SU-DHL-6 (cell line): ENCODE measurements around the gene NET1.

Experiments used
- H2AFZ ChIP-seq: fragments of 200-600 bp; sonication (generic); 2 replicates; pipeline ENCODE4 v1.6.1; 2014; ENCODE audit warnings: low read depth, mild to moderate bottlenecking, moderate library complexity, mixed read lengths, antibody characterized with exemption, low read length; ENCODE audit not compliant: severe bottlenecking
- H3F3A ChIP-seq: fragments of 200-600 bp; shearing (Covaris generic); 2 replicates; pipeline ENCODE4 v1.6.0; 2016; ENCODE audit warnings: antibody characterized with exemption, mild to moderate bottlenecking; ENCODE audit not compliant: insufficient read depth
- H3K27ac ChIP-seq: fragments of 200-600 bp; sonication (generic); 2 replicates; pipeline ENCODE4 v1.5.1; 2016; ENCODE audit warnings: low read depth, mild to moderate bottlenecking, low read length, moderate library complexity, mixed read lengths
- H3K27me3 ChIP-seq: fragments of 200-600 bp; sonication (generic), shearing (Covaris generic); 2 replicates; pipeline ENCODE4 v1.6.0; 2014; ENCODE audit warnings: mild to moderate bottlenecking, low read length
- H3K36me3 ChIP-seq: fragments of 200-600 bp; sonication (generic); 2 replicates; pipeline ENCODE4 v1.6.1; 2014; ENCODE audit warnings: mild to moderate bottlenecking, low read length, mixed read lengths
- H3K4me2 ChIP-seq: fragments of 300-600, 200-600 bp; shearing (Covaris generic), sonication (generic); 2 replicates; pipeline ENCODE4 v1.6.0; 2014; ENCODE audit warnings: low read length, low read depth, mild to moderate bottlenecking; ENCODE audit not compliant: poor library complexity, severe bottlenecking
- H3K4me3 ChIP-seq: fragments of 200-600 bp; sonication (generic); 2 replicates; pipeline ENCODE4 v1.5.1; 2014; ENCODE audit warnings: antibody characterized with exemption, low read length, mild to moderate bottlenecking, mixed read lengths; ENCODE audit not compliant: insufficient read depth, poor library complexity, severe bottlenecking
- H3K79me2 ChIP-seq: fragments of 200-600 bp; sonication (generic); 2 replicates; pipeline ENCODE4 v1.6.1; 2014; ENCODE audit warnings: mild to moderate bottlenecking, low read length, moderate library complexity; ENCODE audit not compliant: insufficient read depth
- H3K9ac ChIP-seq: fragments of 200-600 bp; sonication (generic); 2 replicates; pipeline ENCODE4 v1.7.0; 2014; ENCODE audit warnings: mild to moderate bottlenecking, low read length
- H3K9me2 ChIP-seq: fragments of 200-600 bp; sonication (generic); replicated peaks from 2 replicates; pipeline ENCODE4 v1.6.1; 2014; ENCODE audit warnings: low read length; ENCODE audit not compliant: insufficient read depth
- H3K9me3 ChIP-seq: fragments of 200-600 bp; sonication (generic); 2 replicates; pipeline ENCODE4 v1.6.1; 2014; ENCODE audit warnings: low read length, mixed read lengths; ENCODE audit not compliant: insufficient read depth
- H4K20me1 ChIP-seq: fragments of 200-600 bp; sonication (generic); 2 replicates; pipeline ENCODE4 v1.6.1; 2014; ENCODE audit warnings: low read depth, mild to moderate bottlenecking, antibody characterized with exemption, low read length, moderate library complexity, mixed read lengths
- EZH2phosphoT487 ChIP-seq: fragments of 200-600 bp; sonication (generic), shearing (Covaris generic); conservative IDR thresholded peaks from 2 replicates; pipeline ENCODE4 v1.6.1; 2018; ENCODE audit warnings: mild to moderate bottlenecking, antibody characterized with exemption, low read length, moderate library complexity, mixed read lengths
- TF ChIP-seq, protein P1 (sequence below): fragments of 200-600 bp; sonication (generic); IDR thresholded peaks from one replicate; pipeline ENCODE4 v1.5.1; 2017; ENCODE audit warnings: antibody characterized with exemption, mild to moderate bottlenecking, low read length, moderate library complexity; ENCODE audit not compliant: insufficient read depth, poor library complexity, severe bottlenecking

NET1 gene

GRCh38 chr10:5419466-5420094, 7.2 kb downstream of the NET1 start:
- Histone ChIP-seq H3K27me3 (no peaks in the 10 kb centered on the region), H3K36me3 (peaks cover 10% of the 10 kb centered on the region; the same call in 1 of the 2 replicates), H3K9ac (no peak overlapping the region), H3K27ac (no peak overlapping the region), H3F3A (peaks cover 5% of the 10 kb centered on the region; the same call in 1 of the 2 replicates), H3K9me2 (no peaks in the 10 kb centered on the region), H3K79me2 (peaks cover 97% of the 10 kb centered on the region), H3K4me2 (no peak overlapping the region), H3K9me3 (peaks cover 8% of the 10 kb centered on the region; the same call in 1 of the 2 replicates), H2AFZ (no peak overlapping the region), H3K4me3 (no peak overlapping the region), H4K20me1 (peaks cover 3% of the 10 kb centered on the region)
- TF ChIP-seq, protein P1, sequence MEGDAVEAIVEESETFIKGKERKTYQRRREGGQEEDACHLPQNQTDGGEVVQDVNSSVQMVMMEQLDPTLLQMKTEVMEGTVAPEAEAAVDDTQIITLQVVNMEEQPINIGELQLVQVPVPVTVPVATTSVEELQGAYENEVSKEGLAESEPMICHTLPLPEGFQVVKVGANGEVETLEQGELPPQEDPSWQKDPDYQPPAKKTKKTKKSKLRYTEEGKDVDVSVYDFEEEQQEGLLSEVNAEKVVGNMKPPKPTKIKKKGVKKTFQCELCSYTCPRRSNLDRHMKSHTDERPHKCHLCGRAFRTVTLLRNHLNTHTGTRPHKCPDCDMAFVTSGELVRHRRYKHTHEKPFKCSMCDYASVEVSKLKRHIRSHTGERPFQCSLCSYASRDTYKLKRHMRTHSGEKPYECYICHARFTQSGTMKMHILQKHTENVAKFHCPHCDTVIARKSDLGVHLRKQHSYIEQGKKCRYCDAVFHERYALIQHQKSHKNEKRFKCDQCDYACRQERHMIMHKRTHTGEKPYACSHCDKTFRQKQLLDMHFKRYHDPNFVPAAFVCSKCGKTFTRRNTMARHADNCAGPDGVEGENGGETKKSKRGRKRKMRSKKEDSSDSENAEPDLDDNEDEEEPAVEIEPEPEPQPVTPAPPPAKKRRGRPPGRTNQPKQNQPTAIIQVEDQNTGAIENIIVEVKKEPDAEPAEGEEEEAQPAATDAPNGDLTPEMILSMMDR: no peak
- TF ChIP-seq EZH2phosphoT487: no peak

- Histone ChIP-seq H3K27me3 (no peaks in the 10 kb centered on the region), H3K4me2 (no peak overlapping the region), H2AFZ (no peak overlapping the region), H3K9me3 (peaks cover 4% of the 10 kb centered on the region; the same call in 1 of the 2 replicates), H3K36me3 (peaks cover 2% of the 10 kb centered on the region; the same call in 1 of the 2 replicates), H3K9ac (no peak overlapping the region), H3K9me2 (no peaks in the 10 kb centered on the region), H4K20me1 (peaks cover 3% of the 10 kb centered on the region), H3K27ac (no peak overlapping the region), H3K79me2 (peaks cover 80% of the 10 kb centered on the region), H3K4me3 (no peak overlapping the region), H3F3A (0 out of 2 replicates have a peak, but pooled peaks cover 5% of the 10 kb centered on the region)
- TF ChIP-seq, protein P1: no peak
Measured at GRCh38 chr10:5423771-5424170, 11.4 kb downstream of the NET1 start.

- Histone ChIP-seq H3K9ac (no peak overlapping the region), H3F3A (0 out of 2 replicates have a peak, but pooled peaks cover 5% of the 10 kb centered on the region), H3K27me3 (no peaks in the 10 kb centered on the region), H3K9me3 (no peaks in the 10 kb centered on the region), H3K9me2 (no peaks in the 10 kb centered on the region), H3K79me2 (peaks cover 71% of the 10 kb centered on the region), H3K4me2 (no peak overlapping the region), H2AFZ (no peak overlapping the region), H3K27ac (no peak overlapping the region), H4K20me1 (peaks cover 3% of the 10 kb centered on the region), H3K36me3 (peaks cover 3% of the 10 kb centered on the region; the same call in 1 of the 2 replicates), H3K4me3 (no peak overlapping the region)
- TF ChIP-seq, protein P1: no peak
- TF ChIP-seq EZH2phosphoT487: no peak
Measured at GRCh38 chr10:5424751-5425150, 12.4 kb downstream of the NET1 start.
